Right lobe of liver (tissue), 6 donors: ENCODE measurements around the gene ADARB1. TPM values are rescaled to one million over a fixed set of nuclear protein-coding genes. Genes with fewer than 3 reads are reported as not detected.
A peak's percentile ranks its signal among the peaks of the same experiment; 100 is the strongest.

Source experiments
- ATAC-seq, 4 donors: fragments of 200-7000 bp; cut with Tn5 transposase; one replicate each; pipeline ENCODE4 v1.9.1; 2020; ENCODE audit warnings: mild to moderate bottlenecking in 4 of 4, moderate library complexity in 4 of 4
- DNase-seq, 3 donors: peaks; one replicate each; pipeline ENCODE4 v3.0.0-alpha.2; 2020
- H3K27ac ChIP-seq, 3 donors: fragments of 200-600 bp; one replicate each; pipeline ENCODE4 v1.8.0; 2022
- H3K27me3 ChIP-seq, 2 donors: fragments of 200-600 bp; one replicate each; pipeline ENCODE4 v1.8.0; 2022
- H3K36me3 ChIP-seq, 4 donors: fragments of 200-600 bp; sonication (generic) in 1 of 4; one replicate each; pipeline versions ENCODE4 v1.5.1 to v1.8.0; 2017 to 2022; ENCODE audit warnings: control low read depth in 1 of 4
- H3K4me1 ChIP-seq, 4 donors: fragments of 200-600 bp; sonication (generic) in 1 of 4; one replicate each; pipeline versions ENCODE4 v1.5.1 to v1.8.0; 2017 to 2022; ENCODE audit warnings: control low read depth in 1 of 4
- H3K4me3 ChIP-seq, 3 donors: fragments of 200-600 bp; one replicate each; pipeline ENCODE4 v1.8.0; 2022
- H3K9me3 ChIP-seq, 4 donors: fragments of 200-600 bp; sonication (generic) in 1 of 4; one replicate each; pipeline versions ENCODE4 v1.5.1 to v1.8.0; 2017 to 2022; ENCODE audit warnings: control low read depth in 1 of 4
- CTCF ChIP-seq, 4 donors: fragments of 200-600 bp in 3 of 4; fragments of 450-650 bp in 1 of 4; IDR thresholded peaks; one replicate each; pipeline versions ENCODE4 v1.5.1 to v1.8.0; 2016 to 2022; ENCODE audit warnings: antibody characterized with exemption in 4 of 4, mild to moderate bottlenecking in 2 of 4
- POLR2A ChIP-seq: fragments of 450-650 bp; IDR thresholded peaks from one replicate; pipeline ENCODE4 v1.6.1; 2017; ENCODE audit warnings: antibody characterized with exemption, mild to moderate bottlenecking
- WGBS: methylation state at CpG from one replicate; pipeline ENCODE4 v1.1.6; 2018; ENCODE audit warnings: low coverage, low lambda C conversion rate; ENCODE audit not compliant: insufficient coverage; ENCODE audit errors: missing lambda C conversion rate; 5-methylcytosine and 5-hydroxymethylcytosine counted together
- intact Hi-C, 2 donors: fragments of 100-400 bp; cut with DNase I; formaldehyde crosslinking; loops; one replicate each; pipeline versions ENCODE4 v1.11.2 to v1.14.1; 2022
- total RNA-seq, 6 experiments: library from RNA; depleted of rRNA in 2 of 6; stranded (reverse); fragments of >200 nt in 2 of 6; fragmentation: NEBNext Ultra II Directional in 3 of 6; extraction: Animal tissue kit (Norgen Biotek cat#: 25700) in 3 of 6; gene quantifications; one replicate each; pipeline versions ENCODE4 v1.1.0 to v1.2.4, GENCODE V29; 2016 to 2023
- donor health status: DM: no; HTN: yes; CAD: no.
- donor health status: DM: no; HTN: no; CAD: no.
- donor health status: DM: no; HTN: no; CAD: no.
- donor health status: DM: no; HTN: yes; CAD: no.
- donor health status: DM: no; HTN: yes; CAD: no.

ADARB1 gene
- total RNA-seq, 6 experiments from 2014 or later, result 4.7 to 9.9 (median 8.6) TPM

GRCh38 chr21:45253633-45254459, 179.5 kb downstream of the ADARB1 start:
- ATAC-seq (no peak), DNase-seq (no peak)
- Histone ChIP-seq H3K36me3 (no peaks in the 10 kb centered on the region), H3K4me1 (no peaks in the 10 kb centered on the region), H3K27ac (no peak overlapping the region), H3K4me3 (no peak overlapping the region), H3K27me3 (no peaks in the 10 kb centered on the region), H3K9me3 (no peaks in the 10 kb centered on the region)
- TF ChIP-seq POLR2A (no peak), CTCF (IDR thresholded peaks at IDR 0.05) (no peak)
- WGBS, result 60% methylated on average over 1 of the region's 28 CpGs
- intact Hi-C loops, result no loop called here

- no peaks in the 10 kb centered on the region for H3K4me1 ChIP-seq
- H3K36me3 ChIP-seq, result no peaks in the 10 kb centered on the region
- WGBS, result 74% methylated on average over 16 of the region's 17 CpGs
- H3K9me3 ChIP-seq, result no peaks in the 10 kb centered on the region
- no peak for ATAC-seq
- TF ChIP-seq CTCF (IDR thresholded peaks at IDR 0.05) (no peak), POLR2A (no peak)
- H3K27ac ChIP-seq, result no peak overlapping the region
- no peak overlapping the region for H3K4me3 ChIP-seq
- no peaks in the 10 kb centered on the region for H3K27me3 ChIP-seq
- intact Hi-C loops, result no loop called here
- no peak for DNase-seq
Observed at GRCh38 chr21:45254460-45254930, 180.1 kb downstream of the ADARB1 start.

GRCh38 chr21:45255381-45256020, 181.1 kb downstream of the ADARB1 start:
- TF ChIP-seq POLR2A (no peak), CTCF (IDR thresholded peaks at IDR 0.05) (no peak)
- H3K4me1 ChIP-seq, result no peaks in the 10 kb centered on the region
- DNase-seq (peak in 1 of 3 donors; percentile 39), ATAC-seq (peak in 1 of 4 donors; percentile 28)
- H3K4me3 ChIP-seq, result no peak overlapping the region
- no peaks in the 10 kb centered on the region for H3K36me3 ChIP-seq
- no peak overlapping the region for H3K27ac ChIP-seq
- WGBS, result 40% methylated on average over 1 of the region's 22 CpGs
- no peaks in the 10 kb centered on the region for H3K27me3 ChIP-seq
- intact Hi-C loops, result no loop called here
- H3K9me3 ChIP-seq, result no peaks in the 10 kb centered on the region

GRCh38 chr21:45256021-45256911, 181.9 kb downstream of the ADARB1 start:
- Histone ChIP-seq H3K27ac (no peak overlapping the region), H3K27me3 (no peaks in the 10 kb centered on the region), H3K4me1 (no peaks in the 10 kb centered on the region), H3K36me3 (no peaks in the 10 kb centered on the region), H3K9me3 (no peaks in the 10 kb centered on the region), H3K4me3 (no peak overlapping the region)
- DNase-seq (peak in 1 of 3 donors; percentile 40), ATAC-seq (no peak)
- intact Hi-C loops, result no loop called here
- no peak for TF ChIP-seq POLR2A
- TF ChIP-seq CTCF (IDR thresholded peaks at IDR 0.05), result no peak
- WGBS, result no CpG with 5 or more reads among the region's 31 CpGs
